ENCODE measurements around the gene TRIM41. TPM values are rescaled to one million over a fixed set of nuclear protein-coding genes. Genes with fewer than 3 reads are reported as not detected.
A peak's percentile ranks its signal among the peaks of the same experiment; 100 is the strongest.

The TRIM41 gene
- total and polyA plus RNA-seq, 9 of the 15 experiments (the other 6 are each of a cell fraction or from before 2014, with no cell fraction given) = 1.8 to 47.6 (median 20.9) TPM

DNA sequence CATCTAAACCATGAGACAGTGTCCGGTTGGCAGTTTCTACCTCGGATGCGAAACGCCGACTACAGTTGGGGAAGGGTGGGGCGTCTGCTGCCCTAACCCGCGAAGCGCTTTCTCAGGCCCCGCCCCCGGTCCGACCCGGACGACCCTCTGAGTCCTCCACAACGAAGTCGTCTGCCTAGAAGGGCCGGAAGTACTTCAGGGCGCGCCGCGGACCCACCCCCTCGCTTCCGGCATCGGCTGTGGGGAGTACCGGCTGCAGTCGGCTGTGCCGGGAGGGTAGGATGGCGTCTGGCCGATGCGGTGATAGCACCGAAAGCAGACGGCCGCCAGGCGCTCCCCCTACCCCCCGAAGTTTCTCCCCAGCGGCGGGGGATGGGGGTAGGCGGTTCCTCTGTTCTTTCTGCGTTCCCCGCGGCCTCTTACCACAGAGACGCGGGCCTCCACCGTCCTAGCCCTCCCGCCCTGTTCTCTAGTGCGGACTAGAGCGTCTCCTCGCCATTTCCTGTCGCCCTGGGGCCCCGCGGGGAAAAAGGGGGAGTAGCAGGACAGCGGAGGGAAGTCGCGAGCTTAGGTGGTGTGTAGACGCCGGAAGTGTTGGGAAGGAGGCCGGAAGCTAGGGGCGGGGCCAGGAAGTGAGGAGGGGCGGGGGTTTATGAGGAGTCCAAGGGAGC is at the start of gene TRIM41 (continued):
- TF ChIP-seq, protein P1, sequence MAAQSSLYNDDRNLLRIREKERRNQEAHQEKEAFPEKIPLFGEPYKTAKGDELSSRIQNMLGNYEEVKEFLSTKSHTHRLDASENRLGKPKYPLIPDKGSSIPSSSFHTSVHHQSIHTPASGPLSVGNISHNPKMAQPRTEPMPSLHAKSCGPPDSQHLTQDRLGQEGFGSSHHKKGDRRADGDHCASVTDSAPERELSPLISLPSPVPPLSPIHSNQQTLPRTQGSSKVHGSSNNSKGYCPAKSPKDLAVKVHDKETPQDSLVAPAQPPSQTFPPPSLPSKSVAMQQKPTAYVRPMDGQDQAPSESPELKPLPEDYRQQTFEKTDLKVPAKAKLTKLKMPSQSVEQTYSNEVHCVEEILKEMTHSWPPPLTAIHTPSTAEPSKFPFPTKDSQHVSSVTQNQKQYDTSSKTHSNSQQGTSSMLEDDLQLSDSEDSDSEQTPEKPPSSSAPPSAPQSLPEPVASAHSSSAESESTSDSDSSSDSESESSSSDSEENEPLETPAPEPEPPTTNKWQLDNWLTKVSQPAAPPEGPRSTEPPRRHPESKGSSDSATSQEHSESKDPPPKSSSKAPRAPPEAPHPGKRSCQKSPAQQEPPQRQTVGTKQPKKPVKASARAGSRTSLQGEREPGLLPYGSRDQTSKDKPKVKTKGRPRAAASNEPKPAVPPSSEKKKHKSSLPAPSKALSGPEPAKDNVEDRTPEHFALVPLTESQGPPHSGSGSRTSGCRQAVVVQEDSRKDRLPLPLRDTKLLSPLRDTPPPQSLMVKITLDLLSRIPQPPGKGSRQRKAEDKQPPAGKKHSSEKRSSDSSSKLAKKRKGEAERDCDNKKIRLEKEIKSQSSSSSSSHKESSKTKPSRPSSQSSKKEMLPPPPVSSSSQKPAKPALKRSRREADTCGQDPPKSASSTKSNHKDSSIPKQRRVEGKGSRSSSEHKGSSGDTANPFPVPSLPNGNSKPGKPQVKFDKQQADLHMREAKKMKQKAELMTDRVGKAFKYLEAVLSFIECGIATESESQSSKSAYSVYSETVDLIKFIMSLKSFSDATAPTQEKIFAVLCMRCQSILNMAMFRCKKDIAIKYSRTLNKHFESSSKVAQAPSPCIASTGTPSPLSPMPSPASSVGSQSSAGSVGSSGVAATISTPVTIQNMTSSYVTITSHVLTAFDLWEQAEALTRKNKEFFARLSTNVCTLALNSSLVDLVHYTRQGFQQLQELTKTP (IDR thresholded peaks at IDR 0.05; ENCODE audit: low read depth in 1 of 2, partially characterized antibody in 2 of 2) = peak in 1 of 2 experiments; percentile 58
- TF ChIP-seq HCFC1 (IDR thresholded peaks at IDR 0.05; ENCODE audit: low read depth, low read length) (peak; percentile 80), CC2D1A (IDR thresholded peaks at IDR 0.05) (peak; percentile 32; the same call in 1 of the 2 replicates), SIRT6 (IDR thresholded peaks at IDR 0.05; ENCODE audit: low read depth, low read length) (no peak), DIDO1 (tag; IDR thresholded peaks at IDR 0.05; ENCODE audit: low read depth) (peak; percentile 76; the same call in 1 of the 2 replicates), BHLHE40 (IDR thresholded peaks at IDR 0.05; ENCODE audit: low read length) (peak; percentile 59), FOXP1 (CRISPR knock-in tag; IDR thresholded peaks at IDR 0.05) (peak; percentile 71; the same call in 1 of the 2 replicates), ZBTB1 (CRISPR knock-in tag; IDR thresholded peaks at IDR 0.05; ENCODE audit: borderline replicate concordance, low read depth) (no peak), JUNB (CRISPR knock-in tag; conservative IDR thresholded peaks at IDR 0.05) (no peak), MCM7 (IDR thresholded peaks at IDR 0.05) (no peak), NCOA1 (IDR thresholded peaks at IDR 0.05; ENCODE audit: low read depth) (no peak; the same call in 1 of the 2 replicates), BRD4 (IDR thresholded peaks at IDR 0.05) (no peak), ZNF12 (CRISPR knock-in tag; IDR thresholded peaks at IDR 0.05) (no peak), FOXA1 (IDR thresholded peaks at IDR 0.05; ENCODE audit: borderline replicate concordance) (no peak), GATA2 (CRISPR knock-in tag; IDR thresholded peaks at IDR 0.05) (no peak)
- TF ChIP-seq, protein P2, sequence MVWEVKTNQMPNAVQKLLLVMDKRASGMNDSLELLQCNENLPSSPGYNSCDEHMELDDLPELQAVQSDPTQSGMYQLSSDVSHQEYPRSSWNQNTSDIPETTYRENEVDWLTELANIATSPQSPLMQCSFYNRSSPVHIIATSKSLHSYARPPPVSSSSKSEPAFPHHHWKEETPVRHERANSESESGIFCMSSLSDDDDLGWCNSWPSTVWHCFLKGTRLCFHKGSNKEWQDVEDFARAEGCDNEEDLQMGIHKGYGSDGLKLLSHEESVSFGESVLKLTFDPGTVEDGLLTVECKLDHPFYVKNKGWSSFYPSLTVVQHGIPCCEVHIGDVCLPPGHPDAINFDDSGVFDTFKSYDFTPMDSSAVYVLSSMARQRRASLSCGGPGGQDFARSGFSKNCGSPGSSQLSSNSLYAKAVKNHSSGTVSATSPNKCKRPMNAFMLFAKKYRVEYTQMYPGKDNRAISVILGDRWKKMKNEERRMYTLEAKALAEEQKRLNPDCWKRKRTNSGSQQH (CRISPR knock-in tag; IDR thresholded peaks at IDR 0.05) = no peak
- TF ChIP-seq, protein P3, sequence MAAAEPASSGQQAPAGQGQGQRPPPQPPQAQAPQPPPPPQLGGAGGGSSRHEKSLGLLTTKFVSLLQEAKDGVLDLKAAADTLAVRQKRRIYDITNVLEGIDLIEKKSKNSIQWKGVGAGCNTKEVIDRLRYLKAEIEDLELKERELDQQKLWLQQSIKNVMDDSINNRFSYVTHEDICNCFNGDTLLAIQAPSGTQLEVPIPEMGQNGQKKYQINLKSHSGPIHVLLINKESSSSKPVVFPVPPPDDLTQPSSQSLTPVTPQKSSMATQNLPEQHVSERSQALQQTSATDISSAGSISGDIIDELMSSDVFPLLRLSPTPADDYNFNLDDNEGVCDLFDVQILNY (CRISPR knock-in tag; IDR thresholded peaks at IDR 0.05) = no peak
- TF ChIP-seq, protein P4, sequence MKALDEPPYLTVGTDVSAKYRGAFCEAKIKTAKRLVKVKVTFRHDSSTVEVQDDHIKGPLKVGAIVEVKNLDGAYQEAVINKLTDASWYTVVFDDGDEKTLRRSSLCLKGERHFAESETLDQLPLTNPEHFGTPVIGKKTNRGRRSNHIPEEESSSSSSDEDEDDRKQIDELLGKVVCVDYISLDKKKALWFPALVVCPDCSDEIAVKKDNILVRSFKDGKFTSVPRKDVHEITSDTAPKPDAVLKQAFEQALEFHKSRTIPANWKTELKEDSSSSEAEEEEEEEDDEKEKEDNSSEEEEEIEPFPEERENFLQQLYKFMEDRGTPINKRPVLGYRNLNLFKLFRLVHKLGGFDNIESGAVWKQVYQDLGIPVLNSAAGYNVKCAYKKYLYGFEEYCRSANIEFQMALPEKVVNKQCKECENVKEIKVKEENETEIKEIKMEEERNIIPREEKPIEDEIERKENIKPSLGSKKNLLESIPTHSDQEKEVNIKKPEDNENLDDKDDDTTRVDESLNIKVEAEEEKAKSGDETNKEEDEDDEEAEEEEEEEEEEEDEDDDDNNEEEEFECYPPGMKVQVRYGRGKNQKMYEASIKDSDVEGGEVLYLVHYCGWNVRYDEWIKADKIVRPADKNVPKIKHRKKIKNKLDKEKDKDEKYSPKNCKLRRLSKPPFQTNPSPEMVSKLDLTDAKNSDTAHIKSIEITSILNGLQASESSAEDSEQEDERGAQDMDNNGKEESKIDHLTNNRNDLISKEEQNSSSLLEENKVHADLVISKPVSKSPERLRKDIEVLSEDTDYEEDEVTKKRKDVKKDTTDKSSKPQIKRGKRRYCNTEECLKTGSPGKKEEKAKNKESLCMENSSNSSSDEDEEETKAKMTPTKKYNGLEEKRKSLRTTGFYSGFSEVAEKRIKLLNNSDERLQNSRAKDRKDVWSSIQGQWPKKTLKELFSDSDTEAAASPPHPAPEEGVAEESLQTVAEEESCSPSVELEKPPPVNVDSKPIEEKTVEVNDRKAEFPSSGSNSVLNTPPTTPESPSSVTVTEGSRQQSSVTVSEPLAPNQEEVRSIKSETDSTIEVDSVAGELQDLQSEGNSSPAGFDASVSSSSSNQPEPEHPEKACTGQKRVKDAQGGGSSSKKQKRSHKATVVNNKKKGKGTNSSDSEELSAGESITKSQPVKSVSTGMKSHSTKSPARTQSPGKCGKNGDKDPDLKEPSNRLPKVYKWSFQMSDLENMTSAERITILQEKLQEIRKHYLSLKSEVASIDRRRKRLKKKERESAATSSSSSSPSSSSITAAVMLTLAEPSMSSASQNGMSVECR (CRISPR knock-in tag; IDR thresholded peaks at IDR 0.05) = peak; percentile 91

All from K562 (cell line).